HCT116 (cell line): ENCODE data around the gene TNRC18. TPM values are rescaled to one million over a fixed set of nuclear protein-coding genes. Genes with fewer than 3 reads are reported as not detected.

Source experiments
- ATAC-seq: fragments of 200-7000 bp; cut with Tn5 transposase; 2 replicates; pipeline ENCODE4 v1.9.1; 2020; ENCODE audit warnings: mild to moderate bottlenecking, moderate library complexity
- BruUV-seq: library from RNA; stranded (reverse); fragments of 400-500 nt; replicated peaks from 2 replicates; lab custom pipeline; 2021; lab: Mats Ljungman, UMichigan
- CTCF ChIA-PET: fragments of 300-600 bp; sonication (Branson Sonifier 250); formaldehyde crosslinking; loops from one replicate; lab custom pipeline; 2021; ENCODE audit warnings: antibody characterized with exemption; lab: Charles Lee
- POLR2A ChIA-PET: fragments of 300-600, 350-600 bp; sonication (Branson Sonifier 250); formaldehyde crosslinking; loops from one replicate; lab custom pipeline; 2021; ENCODE audit warnings: antibody characterized with exemption; lab: Charles Lee
- RAD21 ChIA-PET, 2 experiments: fragments of 300-600 bp; sonication (Branson Sonifier 250); formaldehyde crosslinking; loops; one replicate each; lab custom pipeline; 2023; ENCODE audit warnings: low total read pairs in 2 of 2; ENCODE audit not compliant: uncharacterized antibody in 2 of 2, unreplicated experiment in 2 of 2, low non-redundant PET in 1 of 2; lab: Charles Lee
- DNase-seq: peaks from one replicate; pipeline ENCODE4 v3.0.0-alpha.2; 2010; ENCODE audit warnings: low read depth, low spot score
- H2AFZ ChIP-seq: fragments of 200-600 bp; shearing (Covaris generic), sonication (generic); 2 replicates; pipeline ENCODE4 v1.6.1; 2017; ENCODE audit warnings: low read depth, mixed run types, mixed read lengths, antibody characterized with exemption, low read length; ENCODE audit not compliant: poor library complexity, severe bottlenecking
- H3K27ac ChIP-seq: 2 replicates; pipeline ENCODE4 v1.5.1; 2012; ENCODE audit warnings: low read depth, low read length
- H3K27me3 ChIP-seq: fragments of 200-600 bp; sonication (generic); 2 replicates; pipeline ENCODE4 v1.6.1; 2016; ENCODE audit warnings: mixed run types, low read length, mixed read lengths; ENCODE audit not compliant: insufficient read depth
- H3K36me3 ChIP-seq, 2 experiments: fragments of 200-500 bp in 1 of 2; fragments of 200-600 bp in 1 of 2; sonication (Bioruptor generic) in 1 of 2; sonication (generic) in 1 of 2; 2 replicates each; pipeline versions ENCODE4 v1.5.1 to v1.6.1; 2014 to 2016; ENCODE audit warnings: low read length in 2 of 2, inconsistent platforms in 1 of 2, mixed read lengths in 1 of 2, mixed run types in 1 of 2; ENCODE audit not compliant: insufficient read depth in 2 of 2, control insufficient read depth in 1 of 2
- H3K4me1 ChIP-seq, 2 experiments: fragments of 200-600 bp in 1 of 2; sonication (generic) in 1 of 2; 2 replicates each; pipeline versions ENCODE4 v1.5.1 to v1.6.1; 2012 to 2017; ENCODE audit warnings: low read length in 2 of 2, inconsistent platforms in 1 of 2, mild to moderate bottlenecking in 1 of 2, mixed read lengths in 1 of 2, mixed run types in 1 of 2, moderate library complexity in 1 of 2; ENCODE audit not compliant: insufficient read depth in 2 of 2, control insufficient read depth in 1 of 2
- H3K4me2 ChIP-seq: fragments of 200-600 bp; sonication (generic); 2 replicates; pipeline ENCODE4 v1.6.1; 2017; ENCODE audit warnings: mixed run types, low read length, mixed read lengths
- H3K4me3 ChIP-seq, 2 experiments: fragments of 200-600 bp in 1 of 2; sonication (generic) in 1 of 2; replicated peaks in 1 of 2; 2 replicates each; pipeline ENCODE4 v1.5.1; 2011 to 2016; ENCODE audit warnings: low read length in 2 of 2, control low read depth in 1 of 2, low read depth in 1 of 2, mild to moderate bottlenecking in 1 of 2, mixed read lengths in 1 of 2, mixed run types in 1 of 2
- H3K79me2 ChIP-seq: fragments of 200-600 bp; sonication (generic); 2 replicates; pipeline ENCODE4 v1.6.1; 2017; ENCODE audit warnings: mild to moderate bottlenecking, mixed run types, low read length, moderate library complexity, mixed read lengths; ENCODE audit not compliant: insufficient read depth
- H3K9ac ChIP-seq: fragments of 200-600 bp; sonication (generic); 2 replicates; pipeline ENCODE4 v1.6.1; 2016; ENCODE audit warnings: low read length, mixed read lengths
- H3K9me2 ChIP-seq: fragments of 200-600 bp; sonication (generic), shearing (Covaris generic); 2 replicates; pipeline ENCODE4 v1.6.1; 2017; ENCODE audit warnings: mixed run types, mild to moderate bottlenecking, moderate library complexity; ENCODE audit not compliant: insufficient read depth
- H3K9me3 ChIP-seq, 2 experiments: fragments of 200-500 bp in 1 of 2; fragments of 200-600 bp in 1 of 2; sonication (Bioruptor generic) in 1 of 2; sonication (generic) in 1 of 2; 2 replicates each; pipeline ENCODE4 v1.6.1; 2014 to 2017; ENCODE audit warnings: low read length in 2 of 2, mixed read lengths in 2 of 2, inconsistent platforms in 1 of 2, low read depth in 1 of 2, mild to moderate bottlenecking in 1 of 2, mixed run types in 1 of 2, moderate library complexity in 1 of 2; ENCODE audit not compliant: control insufficient read depth in 1 of 2, insufficient read depth in 1 of 2
- H4K20me1 ChIP-seq: fragments of 200-600 bp; sonication (generic), shearing (Covaris generic); 2 replicates; pipeline ENCODE4 v1.6.1; 2017; ENCODE audit warnings: mixed run types, mild to moderate bottlenecking, moderate library complexity; ENCODE audit not compliant: insufficient read depth
- CBX3 ChIP-seq: IDR thresholded peaks from 2 replicates; pipeline ENCODE4 v1.6.1; 2012; ENCODE audit warnings: low read depth
- CTCF ChIP-seq, 3 experiments: fragments of 200-600 bp in 1 of 3; sonication (generic) in 1 of 3; IDR thresholded peaks in 2 of 3; conservative IDR thresholded peaks in 1 of 3; 2 replicates each; pipeline ENCODE4 v1.5.1; 2012 to 2017; ENCODE audit warnings: low read depth in 2 of 3, low read length in 2 of 3, antibody characterized with exemption in 1 of 3, borderline replicate concordance in 1 of 3, control low read depth in 1 of 3, mild to moderate bottlenecking in 1 of 3, mixed read lengths in 1 of 3, mixed run types in 1 of 3, moderate library complexity in 1 of 3; ENCODE audit not compliant: insufficient read depth in 1 of 3
- EGR1 ChIP-seq: IDR thresholded peaks from 2 replicates; pipeline ENCODE4 v1.6.1; 2012; ENCODE audit warnings: low read depth
- POLR2A ChIP-seq: IDR thresholded peaks from 2 replicates; pipeline ENCODE4 v1.7.0; 2011; ENCODE audit warnings: borderline replicate concordance; ENCODE audit not compliant: insufficient read depth, insufficient read length; ENCODE audit errors: extremely low read depth
- RAD21 ChIP-seq: IDR thresholded peaks from 2 replicates; pipeline ENCODE4 v1.6.1; 2012; ENCODE audit warnings: low read depth, mild to moderate bottlenecking
- SP1 ChIP-seq: IDR thresholded peaks from 2 replicates; pipeline ENCODE4 v1.6.1; 2012; ENCODE audit warnings: low read depth
- SRF ChIP-seq: IDR thresholded peaks from 2 replicates; pipeline ENCODE4 v1.6.1; 2012; ENCODE audit warnings: low read depth
- ZBTB33 ChIP-seq: IDR thresholded peaks from 2 replicates; pipeline ENCODE4 v1.6.1; 2011; ENCODE audit warnings: mild to moderate bottlenecking, low read length, moderate library complexity; ENCODE audit not compliant: insufficient replicate concordance; ENCODE audit errors: extremely low read depth
- ZNF274 ChIP-seq: fragments of 200-500 bp; sonication (Bioruptor generic); IDR thresholded peaks from 2 replicates; pipeline ENCODE4 v1.6.1; 2014; ENCODE audit warnings: mild to moderate bottlenecking, low read depth, low read length, inconsistent platforms
- intact Hi-C: fragments of 100-400 bp; cut with micrococcal nuclease; formaldehyde crosslinking; loops from 2 replicates; pipeline ENCODE4 v1.10.0; 2022
- total RNA-seq: library from RNA; stranded (reverse); gene quantifications from one replicate; pipeline ENCODE4 v1.2.1, GENCODE V29; 2021; ENCODE audit not compliant: unreplicated experiment

TNRC18 gene
- total RNA-seq, 1 experiment from 2014 or later = 101 TPM

DNA sequence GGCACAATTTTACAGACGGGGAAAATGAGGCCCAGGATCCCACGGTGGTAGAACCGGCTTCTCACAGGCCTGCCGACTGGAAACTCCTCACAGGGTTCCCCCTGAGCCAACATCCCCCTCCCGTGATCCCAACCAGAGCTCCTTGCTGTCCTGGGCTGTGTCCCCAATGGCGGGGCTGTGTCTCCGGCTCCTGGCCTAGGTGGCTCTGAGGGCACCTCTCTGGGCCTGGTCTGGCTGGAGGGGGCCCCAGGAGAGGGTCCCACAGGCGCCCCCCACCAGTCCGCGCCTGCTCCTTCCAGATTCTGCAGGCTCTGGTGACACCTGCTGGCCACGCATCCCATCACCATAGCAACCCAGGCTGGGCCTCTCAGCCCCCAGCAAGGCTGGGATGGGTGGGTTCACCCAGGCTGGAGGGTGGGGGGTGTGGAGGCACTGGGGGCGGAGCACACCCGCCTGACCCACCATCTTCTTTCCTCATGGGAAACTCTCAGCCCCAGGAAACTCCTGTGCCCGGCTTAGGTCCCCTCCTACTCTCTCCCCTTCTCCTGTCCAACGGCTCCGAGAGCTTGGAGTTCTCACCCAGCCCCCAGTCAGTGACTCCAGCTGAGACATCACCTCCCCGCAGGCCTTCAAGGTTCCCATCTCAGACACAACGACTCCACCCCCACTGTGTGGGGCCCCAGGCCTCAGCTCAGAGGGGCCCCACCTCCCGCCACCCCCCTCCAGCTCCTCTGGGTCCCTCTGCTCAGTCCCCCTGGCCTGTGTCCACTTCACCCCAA, 27.1 kb upstream of the TNRC18 start:
- ChIA-PET CTCF (interaction anchor here (1.1 to 2.6 kb wide), 2 partner anchors 55 to 210 kb away, joined by 3 to 15 read pairs; no protein-coding TSS in a partner anchor), RAD21 (interaction anchor here (0.6 to 1.4 kb wide), 7 partner anchors 54 to 229 kb away, joined by 3 to 11 read pairs (median 3); no protein-coding TSS in a partner anchor), POLR2A (interaction anchor here (1.3 kb wide), 1 partner anchor 54 kb away, joined by 4 read pairs; no protein-coding TSS in a partner anchor)
- no peaks in the 10 kb centered on the region for H4K20me1 ChIP-seq
- intact Hi-C loops = loop anchor here (1.0 kb wide), 1 partner anchor 84 kb away; no protein-coding TSS in a partner anchor
- no peaks in the 10 kb centered on the region for H3K27me3 ChIP-seq
- no peaks in the 10 kb centered on the region for H3K36me3 ChIP-seq
- H3K4me3 ChIP-seq = no peak overlapping the region
- no peaks in the 10 kb centered on the region for H3K79me2 ChIP-seq
- H3K9ac ChIP-seq = no peak overlapping the region
- H3K9me2 ChIP-seq = no peaks in the 10 kb centered on the region
- TF ChIP-seq RAD21 = peak; percentile 90
- peak; percentile 50 to 81 (median 66) for TF ChIP-seq CTCF (IDR thresholded peaks at IDR 0.05 in 2 of 3, conservative IDR thresholded peaks at IDR 0.05 in 1 of 3; ENCODE audit: borderline replicate concordance in 1 of 3, insufficient read depth in 1 of 3, low read depth in 2 of 3, low read length in 2 of 3)
- TF ChIP-seq SP1 = no peak
- TF ChIP-seq ZNF274 = no peak
- no peak for TF ChIP-seq CBX3
- no peak for TF ChIP-seq POLR2A
- TF ChIP-seq SRF = no peak
- TF ChIP-seq ZBTB33 = no peak
- no peak for TF ChIP-seq EGR1
- DNase-seq (no peak), ATAC-seq (peak; percentile 83)
- H3K9me3 ChIP-seq = no peaks in the 10 kb centered on the region
- no peak overlapping the region for H2AFZ ChIP-seq
- no TSS peak for BruUV-seq
- H3K4me1 ChIP-seq = no peaks in the 10 kb centered on the region
- H3K27ac ChIP-seq = no peak overlapping the region
- no peak overlapping the region for H3K4me2 ChIP-seq
